Inferior parietal cortex (tissue), 1 donor: ENCODE data around the gene SNED1.

Source experiments
- DNase-seq: peaks from one replicate; pipeline ENCODE4 v3.0.0-alpha.2; 2016; ENCODE audit errors: extremely low spot score

Gene SNED1

DNA sequence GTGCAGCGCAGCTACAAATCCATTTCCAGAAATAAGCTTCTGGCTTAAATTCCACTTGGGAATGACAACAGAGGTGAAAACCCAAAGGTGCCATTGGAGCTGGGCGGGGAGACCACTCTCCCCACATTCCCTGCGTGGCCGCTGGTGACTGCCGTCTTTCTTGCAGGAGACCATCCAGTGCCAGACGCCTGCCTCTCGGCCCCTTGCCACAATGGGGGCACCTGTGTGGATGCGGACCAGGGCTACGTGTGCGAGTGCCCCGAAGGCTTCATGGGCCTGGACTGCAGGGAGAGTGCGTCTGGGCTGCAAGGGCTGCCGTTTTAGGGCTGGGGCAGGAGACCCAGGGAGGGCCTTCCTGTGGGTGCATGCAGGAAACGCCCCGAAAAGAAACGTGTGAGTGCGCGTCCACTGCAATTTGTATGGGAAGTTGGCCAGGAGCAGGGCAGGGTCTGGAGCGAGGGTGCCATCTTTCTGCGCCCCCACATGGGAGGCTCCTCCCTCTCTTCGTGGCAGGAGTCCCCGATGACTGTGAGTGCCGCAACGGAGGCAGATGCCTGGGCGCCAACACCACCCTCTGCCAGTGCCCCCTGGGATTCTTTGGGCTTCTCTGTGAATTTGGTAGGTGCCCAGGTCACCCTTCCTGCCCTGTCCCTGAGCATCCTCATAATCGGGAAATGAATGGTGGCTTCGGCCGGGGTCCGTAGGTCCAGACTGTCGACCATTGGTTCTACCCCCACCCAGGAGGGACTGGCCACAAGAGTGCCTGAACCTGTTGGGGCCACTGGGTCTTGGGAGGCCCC, 49.9 kb downstream of the SNED1 start:
- no peak for DNase-seq

- no peak for DNase-seq
Observed at GRCh38 chr2:241048949-241049343, 50.5 kb downstream of the SNED1 start.

GRCh38 chr2:241049739-241050623, 51.6 kb downstream of the SNED1 start:
- DNase-seq: no peak

GRCh38 chr2:241050624-241051577, 52.5 kb downstream of the SNED1 start:
- DNase-seq: no peak

DNA sequence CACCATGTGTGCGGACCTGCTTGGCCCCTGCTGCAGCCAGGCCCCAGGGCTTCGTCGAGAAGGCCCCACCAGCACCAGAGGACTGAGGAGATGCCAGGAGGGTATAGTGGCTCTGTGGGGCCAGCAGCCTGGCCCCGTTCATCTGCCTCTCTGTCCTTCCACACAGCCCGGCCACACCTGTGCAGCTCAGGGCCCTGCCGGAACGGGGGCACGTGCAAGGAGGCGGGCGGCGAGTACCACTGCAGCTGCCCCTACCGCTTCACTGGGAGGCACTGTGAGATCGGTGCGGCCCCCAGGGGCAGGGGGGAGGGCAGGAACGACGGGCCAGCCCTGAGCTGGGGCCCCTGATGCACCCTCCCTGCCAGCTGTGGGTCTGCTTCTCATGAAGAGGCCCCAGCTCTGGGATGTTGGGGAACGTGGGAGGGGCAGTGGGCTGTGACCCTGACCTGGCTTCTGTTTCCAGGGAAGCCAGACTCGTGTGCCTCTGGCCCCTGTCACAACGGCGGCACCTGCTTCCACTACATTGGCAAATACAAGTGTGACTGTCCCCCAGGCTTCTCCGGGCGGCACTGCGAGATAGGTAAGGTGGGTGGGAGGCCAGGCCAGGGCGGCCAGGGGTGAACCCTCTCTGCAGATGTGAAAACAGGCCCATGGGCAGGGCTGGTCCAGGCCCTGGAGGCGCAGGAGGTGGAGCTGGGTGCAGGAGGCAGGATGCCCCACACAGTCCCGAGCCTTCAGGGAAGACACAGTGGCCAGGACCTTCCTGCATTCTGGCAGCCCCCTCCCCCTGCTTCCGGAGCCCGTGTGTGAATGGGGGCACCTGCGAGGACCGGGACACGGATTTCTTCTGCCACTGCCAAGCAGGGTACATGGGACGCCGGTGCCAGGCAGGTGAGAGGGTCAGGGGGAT, 53.4 kb downstream of the SNED1 start:
- no peak for DNase-seq

GRCh38 chr2:241052677-241053360, 54.4 kb downstream of the SNED1 start:
- DNase-seq: no peak

GRCh38 chr2:241053576-241054251, 55.3 kb downstream of the SNED1 start:
- DNase-seq: no peak

- DNase-seq: peak; percentile 29
Observed at GRCh38 chr2:241061275-241061674, 62.9 kb downstream of the SNED1 start.

- DNase-seq: no peak
Observed at GRCh38 chr2:241062389-241063092, 64.1 kb downstream of the SNED1 start.

- DNase-seq: no peak
Observed at GRCh38 chr2:241063093-241063551, 64.7 kb downstream of the SNED1 start.

- no peak for DNase-seq
Observed at GRCh38 chr2:241063587-241063986, 65.2 kb downstream of the SNED1 start.

GRCh38 chr2:241064008-241064801, 65.8 kb downstream of the SNED1 start:
- no peak for DNase-seq

DNA sequence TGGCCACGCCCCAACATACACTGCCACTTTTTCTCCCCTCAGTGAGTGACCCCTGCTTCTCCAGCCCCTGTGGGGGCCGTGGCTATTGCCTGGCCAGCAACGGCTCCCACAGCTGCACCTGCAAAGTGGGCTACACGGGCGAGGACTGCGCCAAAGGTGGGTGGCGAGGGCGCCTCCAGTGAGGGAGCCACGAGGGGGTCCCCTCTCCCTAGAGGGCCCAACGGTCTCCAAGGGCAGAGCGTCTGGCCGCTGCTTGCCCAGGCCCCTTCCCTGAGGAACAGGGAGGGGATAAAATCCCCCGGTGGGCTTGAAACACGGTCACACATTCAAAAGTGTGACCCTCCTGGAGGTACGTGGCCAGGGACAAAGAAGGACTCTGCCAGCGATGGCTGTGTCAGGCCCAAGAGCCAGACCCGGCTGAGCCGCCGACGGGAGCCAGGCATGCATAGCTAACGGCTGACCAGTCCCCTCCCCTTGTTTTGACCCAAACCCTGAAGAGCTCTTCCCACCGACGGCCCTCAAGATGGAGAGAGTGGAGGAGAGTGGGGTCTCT, 66.5 kb downstream of the SNED1 start:
- no peak for DNase-seq

DNA sequence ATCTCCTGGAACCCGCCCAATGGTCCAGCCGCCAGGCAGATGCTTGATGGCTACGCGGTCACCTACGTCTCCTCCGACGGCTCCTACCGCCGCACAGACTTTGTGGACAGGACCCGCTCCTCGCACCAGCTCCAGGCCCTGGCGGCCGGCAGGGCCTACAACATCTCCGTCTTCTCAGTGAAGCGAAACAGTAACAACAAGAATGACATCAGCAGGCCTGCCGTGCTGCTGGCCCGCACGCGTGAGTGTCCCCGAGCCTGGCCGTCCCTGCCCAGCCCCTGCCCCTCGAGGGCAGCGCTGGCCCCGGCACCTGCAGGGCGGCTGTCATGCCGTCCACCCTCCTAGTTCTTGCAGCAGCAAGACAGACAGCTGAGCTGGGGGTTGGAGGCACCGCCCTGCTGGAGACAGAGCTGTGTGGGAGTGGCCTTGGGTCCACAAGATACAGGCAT, 67.0 kb downstream of the SNED1 start:
- DNase-seq: no peak

- DNase-seq: no peak
Observed at GRCh38 chr2:241066171-241066892, 67.9 kb downstream of the SNED1 start.

DNA sequence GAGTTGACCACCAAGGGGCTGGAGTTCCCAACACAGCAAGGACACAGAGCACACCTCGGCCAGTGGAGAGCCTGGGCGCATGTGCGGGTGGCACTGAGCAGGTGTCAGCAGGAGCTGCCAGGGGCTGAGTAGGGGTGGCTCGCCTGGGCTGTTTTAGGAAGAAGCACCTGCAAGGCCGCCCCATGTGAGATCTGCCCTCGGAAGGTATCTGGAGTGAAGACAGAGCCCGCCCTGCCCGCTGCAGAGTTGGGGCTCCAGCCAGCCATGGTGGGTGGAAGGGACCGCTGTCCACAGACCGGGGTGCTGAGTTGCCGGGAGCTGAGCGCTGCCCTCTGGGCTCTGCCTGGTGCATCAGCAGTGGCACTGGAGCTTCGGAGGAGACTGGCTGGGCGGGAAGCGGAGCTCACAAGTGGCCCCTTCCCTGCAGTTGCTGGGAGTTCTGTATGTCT, 68.5 kb downstream of the SNED1 start:
- no peak for DNase-seq
